Ishikawa (cell line): ENCODE measurements around the gene ZSWIM5.

Source experiments
- CEBPB ChIP-seq: IDR thresholded peaks from 2 replicates; pipeline ENCODE4 v1.6.1; 2012
- CREB1 ChIP-seq: IDR thresholded peaks from 2 replicates; pipeline ENCODE4 v1.6.1; 2012; ENCODE audit warnings: low read depth
- EP300 ChIP-seq: IDR thresholded peaks from 2 replicates; pipeline ENCODE4 v1.6.1; 2012; ENCODE audit warnings: borderline replicate concordance
- FOXM1 ChIP-seq: IDR thresholded peaks from 2 replicates; pipeline ENCODE4 v1.6.1; 2012; ENCODE audit warnings: low read depth, borderline replicate concordance
- MAX ChIP-seq: IDR thresholded peaks from 2 replicates; pipeline ENCODE4 v1.6.1; 2012
- REST ChIP-seq: IDR thresholded peaks from 2 replicates; pipeline ENCODE4 v1.6.1; 2012; ENCODE audit warnings: low read depth, mild to moderate bottlenecking
- TEAD4 ChIP-seq: IDR thresholded peaks from 2 replicates; pipeline ENCODE4 v1.6.1; 2012
- ZBTB7A ChIP-seq: IDR thresholded peaks from 2 replicates; pipeline ENCODE4 v1.6.1; 2012; ENCODE audit warnings: low read depth

GRCh38 chr1:45044916-45045315 lies 161.5 kb downstream of the ZSWIM5 start:
- TF ChIP-seq REST, result no peak
- no peak for TF ChIP-seq ZBTB7A
- no peak for TF ChIP-seq MAX
- no peak for TF ChIP-seq CREB1
- no peak for TF ChIP-seq CEBPB
- TF ChIP-seq EP300, result no peak
- no peak for TF ChIP-seq FOXM1
- TF ChIP-seq TEAD4, result no peak
